Endothelial cell of umbilical vein (primary cell): ENCODE results near the gene VPS37C. TPM values are rescaled to one million over a fixed set of nuclear protein-coding genes. Genes with fewer than 3 reads are reported as not detected.

Source experiments
- BruUV-seq: library from RNA; stranded (reverse); fragments of 400-500 nt; replicated peaks from 2 replicates; lab custom pipeline; 2021; lab: Mats Ljungman, UMichigan
- CTCF ChIA-PET: fragments of 300-600, 350-600 bp; sonication (Branson Sonifier 250); formaldehyde crosslinking; loops from one replicate; lab custom pipeline; 2021; ENCODE audit warnings: antibody characterized with exemption, inconsistent platforms; lab: Charles Lee
- POLR2A ChIA-PET: fragments of 300-600, 350-600 bp; sonication (Branson Sonifier 250); formaldehyde crosslinking; loops from one replicate; lab custom pipeline; 2021; ENCODE audit warnings: antibody characterized with exemption, inconsistent platforms; lab: Charles Lee
- DNase-seq: peaks from one replicate; pipeline ENCODE4 v3.0.0-alpha.2; 2011; ENCODE audit warnings: low read depth, low spot score
- FAIRE-seq: peaks from 2 replicates; lab custom pipeline; 2011; peaks lifted over from hg19 to GRCh38; lab: Jason Lieb, UNC
- H2AFZ ChIP-seq: 2 replicates; pipeline ENCODE4 v1.6.0; 2012; ENCODE audit warnings: low read depth, low read length, control low read depth, inconsistent platforms
- H3K27ac ChIP-seq: 2 replicates; pipeline ENCODE4 v1.5.1; 2011; ENCODE audit warnings: low read depth, mild to moderate bottlenecking, control low read depth, low read length, moderate library complexity; ENCODE audit not compliant: insufficient read depth
- H3K27me3 ChIP-seq, 2 experiments: 2 replicates each; pipeline versions ENCODE4 v1.6.0 to v1.6.1; 2011; ENCODE audit warnings: low read length in 2 of 2, mixed read lengths in 1 of 2; ENCODE audit not compliant: control insufficient read depth in 2 of 2, insufficient read depth in 2 of 2
- H3K36me3 ChIP-seq, 2 experiments: 2 replicates in 1 of 2; 3 replicates in 1 of 2; pipeline ENCODE4 v1.5.1; 2011; ENCODE audit warnings: low read length in 2 of 2, mild to moderate bottlenecking in 1 of 2, moderate library complexity in 1 of 2; ENCODE audit not compliant: control insufficient read depth in 2 of 2, insufficient read depth in 2 of 2; ENCODE audit errors: extremely low read depth in 1 of 2
- H3K4me1 ChIP-seq: 3 replicates; pipeline ENCODE4 v1.5.1; 2011; ENCODE audit warnings: mild to moderate bottlenecking, low read length; ENCODE audit not compliant: control insufficient read depth, insufficient read depth; ENCODE audit errors: extremely low read depth
- H3K4me2 ChIP-seq: 2 replicates; pipeline ENCODE4 v1.6.1; 2011; ENCODE audit warnings: low read length, control low read depth, mixed read lengths; ENCODE audit not compliant: insufficient read depth
- H3K4me3 ChIP-seq, 3 experiments: fragments of 200-600 bp in 1 of 3; sonication (generic), shearing (Covaris generic) in 1 of 3; replicated peaks in 1 of 3; 2 replicates each; pipeline ENCODE4 v1.5.1; 2011 to 2016; ENCODE audit warnings: control low read depth in 3 of 3, low read length in 3 of 3, mild to moderate bottlenecking in 2 of 3, inconsistent platforms in 1 of 3, low read depth in 1 of 3, moderate library complexity in 1 of 3; ENCODE audit not compliant: insufficient read depth in 1 of 3
- H3K79me2 ChIP-seq: 2 replicates; pipeline ENCODE4 v1.6.0; 2012; ENCODE audit warnings: low read length, inconsistent platforms; ENCODE audit not compliant: control insufficient read depth, insufficient read depth
- H3K9ac ChIP-seq: replicated peaks from 2 replicates; pipeline ENCODE3; 2011; ENCODE audit warnings: low read length, control low read depth; ENCODE audit not compliant: insufficient read depth; ENCODE audit errors: extremely low read depth
- H3K9me1 ChIP-seq: replicated peaks from 3 replicates; pipeline ENCODE4 v1.6.0; 2011; ENCODE audit warnings: mild to moderate bottlenecking, low read length; ENCODE audit not compliant: control insufficient read depth, insufficient read depth; ENCODE audit errors: extremely low read depth
- H3K9me3 ChIP-seq: replicated peaks from 2 replicates; pipeline ENCODE4 v1.5.1; 2012; ENCODE audit warnings: low read length, inconsistent platforms; ENCODE audit not compliant: control insufficient read depth, insufficient read depth
- H4K20me1 ChIP-seq: replicated peaks from 2 replicates; pipeline ENCODE3; 2011; ENCODE audit warnings: mild to moderate bottlenecking, low read length; ENCODE audit not compliant: control insufficient read depth, insufficient read depth; ENCODE audit errors: extremely low read depth
- EZH2 ChIP-seq: IDR thresholded peaks from 2 replicates; pipeline ENCODE4 v1.6.1; 2012; ENCODE audit warnings: borderline replicate concordance, low read depth, mild to moderate bottlenecking, moderate library complexity, low read length, inconsistent platforms; ENCODE audit not compliant: severe bottlenecking
- FOS ChIP-seq: IDR thresholded peaks from 2 replicates; pipeline ENCODE4 v1.6.1; 2011; ENCODE audit warnings: mild to moderate bottlenecking, low read length, moderate library complexity, borderline replicate concordance; ENCODE audit not compliant: insufficient read depth
- GATA2 ChIP-seq: IDR thresholded peaks from 2 replicates; pipeline ENCODE4 v1.7.0; 2011; ENCODE audit warnings: low read depth, mild to moderate bottlenecking, moderate library complexity, mixed read lengths, low read length; ENCODE audit not compliant: insufficient read length, insufficient read depth
- JUN ChIP-seq: IDR thresholded peaks from 2 replicates; pipeline ENCODE4 v1.6.1; 2011; ENCODE audit warnings: borderline replicate concordance, low read depth; ENCODE audit not compliant: insufficient read length, insufficient read depth
- MYC ChIP-seq: IDR thresholded peaks from one replicate; pipeline ENCODE4 v1.6.1; 2011; ENCODE audit warnings: mild to moderate bottlenecking, low read depth, low read length
- POLR2A ChIP-seq: IDR thresholded peaks from 2 replicates; pipeline ENCODE4 v1.6.1; 2012; ENCODE audit warnings: low read depth, mild to moderate bottlenecking, control low read depth, low read length
- POLR2AphosphoS5 ChIP-seq: IDR thresholded peaks from 2 replicates; pipeline ENCODE4 v1.6.1; 2012; ENCODE audit warnings: low read depth, mild to moderate bottlenecking, control low read depth, low read length, moderate library complexity; ENCODE audit not compliant: insufficient read depth
- dilution Hi-C: fragments of 300-500 bp; cut with MboI; formaldehyde crosslinking; loops from one replicate; pipeline ENCODE4 v1.15.0; 2019; ENCODE audit warnings: low sequenced_read_pairs; ENCODE audit not compliant: extremely low pct_ligation_motif_present
- intact Hi-C: fragments of 100-400 bp; cut with micrococcal nuclease; formaldehyde crosslinking; loops from one replicate; pipeline ENCODE4 v1.10.0; 2022
- polyA plus RNA-seq, 4 experiments: library from polyadenylated mRNA; depleted of rRNA in 3 of 4; stranded (reverse) in 3 of 4; unstranded in 1 of 4; fragments of >200 nt; gene quantifications; 2 replicates each; pipeline versions ENCODE4 v1.2.1 to v1.2.3, GENCODE V29; 2011 to 2012; ENCODE audit warnings: missing spikeins in 1 of 4
- total RNA-seq: library from RNA; stranded (reverse); gene quantifications from 2 replicates; pipeline ENCODE4 v1.2.3, GENCODE V29; 2021
- TF ChIP-seq, protein P1 (sequence below), 2 donors: IDR thresholded peaks; 1 replicate in 1 of 2; 2 replicates in 1 of 2; pipeline ENCODE4 v1.5.1; 2011; ENCODE audit warnings: low read length in 2 of 2, mild to moderate bottlenecking in 2 of 2, moderate library complexity in 2 of 2, control low read depth in 1 of 2, inconsistent platforms in 1 of 2, low read depth in 1 of 2; ENCODE audit not compliant: insufficient read depth in 1 of 2; ENCODE audit errors: extremely low read depth in 1 of 2
- TF ChIP-seq, protein P2 (sequence below): IDR thresholded peaks from 2 replicates; pipeline ENCODE4 v1.6.1; 2011; ENCODE audit not compliant: insufficient read depth, insufficient read length

The VPS37C gene
- total and polyA plus RNA-seq, 2 donors (not counting 3 experiments of a cell fraction or from before 2014, with no cell fraction given) = 17.7 to 23.4 TPM

- dilution Hi-C loops (no loop called here), intact Hi-C loops (loop anchor here (10.0 kb wide), 1 partner anchor 220 kb away; the partner anchor contains the start of gene TMEM109)
- Histone ChIP-seq H3K4me3 (no peak overlapping the region), H3K4me1 (peaks cover 3% of the 10 kb centered on the region), H3K27ac (no peak overlapping the region), H2AFZ (no peak overlapping the region), H3K27me3 (no peaks in the 10 kb centered on the region), H4K20me1 (no peaks in the 10 kb centered on the region), H3K9me3 (no peaks in the 10 kb centered on the region), H3K4me2 (no peak overlapping the region), H3K9ac (no peak overlapping the region), H3K79me2 (no peaks in the 10 kb centered on the region), H3K9me1 (no peaks in the 10 kb centered on the region), H3K36me3 (peaks cover 0 to 11% of the 10 kb centered on the region in 2 experiments)
- BruUV-seq = no TSS peak
- ChIA-PET POLR2A (no interaction called here), CTCF (interaction anchor here (1.5 kb wide), 1 partner anchor 236 kb away, joined by 5 read pairs; no protein-coding TSS in a partner anchor)
- no peak for DNase-seq
- no peak for FAIRE-seq
- TF ChIP-seq MYC (no peak), POLR2A (no peak), GATA2 (no peak), FOS (no peak), POLR2AphosphoS5 (no peak), EZH2 (no peak), JUN (no peak)
- TF ChIP-seq, protein P1, sequence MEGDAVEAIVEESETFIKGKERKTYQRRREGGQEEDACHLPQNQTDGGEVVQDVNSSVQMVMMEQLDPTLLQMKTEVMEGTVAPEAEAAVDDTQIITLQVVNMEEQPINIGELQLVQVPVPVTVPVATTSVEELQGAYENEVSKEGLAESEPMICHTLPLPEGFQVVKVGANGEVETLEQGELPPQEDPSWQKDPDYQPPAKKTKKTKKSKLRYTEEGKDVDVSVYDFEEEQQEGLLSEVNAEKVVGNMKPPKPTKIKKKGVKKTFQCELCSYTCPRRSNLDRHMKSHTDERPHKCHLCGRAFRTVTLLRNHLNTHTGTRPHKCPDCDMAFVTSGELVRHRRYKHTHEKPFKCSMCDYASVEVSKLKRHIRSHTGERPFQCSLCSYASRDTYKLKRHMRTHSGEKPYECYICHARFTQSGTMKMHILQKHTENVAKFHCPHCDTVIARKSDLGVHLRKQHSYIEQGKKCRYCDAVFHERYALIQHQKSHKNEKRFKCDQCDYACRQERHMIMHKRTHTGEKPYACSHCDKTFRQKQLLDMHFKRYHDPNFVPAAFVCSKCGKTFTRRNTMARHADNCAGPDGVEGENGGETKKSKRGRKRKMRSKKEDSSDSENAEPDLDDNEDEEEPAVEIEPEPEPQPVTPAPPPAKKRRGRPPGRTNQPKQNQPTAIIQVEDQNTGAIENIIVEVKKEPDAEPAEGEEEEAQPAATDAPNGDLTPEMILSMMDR (IDR thresholded peaks at IDR 0.05; ENCODE audit: extremely low read depth in 1 of 2, insufficient read depth in 1 of 2, low read depth in 1 of 2, low read length in 2 of 2) = no peak
- TF ChIP-seq, protein P2, sequence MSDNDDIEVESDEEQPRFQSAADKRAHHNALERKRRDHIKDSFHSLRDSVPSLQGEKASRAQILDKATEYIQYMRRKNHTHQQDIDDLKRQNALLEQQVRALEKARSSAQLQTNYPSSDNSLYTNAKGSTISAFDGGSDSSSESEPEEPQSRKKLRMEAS = no peak
These were observed 26.4 kb downstream of the VPS37C start for GRCh38 chr11:61134801-61135257.
